ENCODE data around the gene SERGEF.

DNA sequence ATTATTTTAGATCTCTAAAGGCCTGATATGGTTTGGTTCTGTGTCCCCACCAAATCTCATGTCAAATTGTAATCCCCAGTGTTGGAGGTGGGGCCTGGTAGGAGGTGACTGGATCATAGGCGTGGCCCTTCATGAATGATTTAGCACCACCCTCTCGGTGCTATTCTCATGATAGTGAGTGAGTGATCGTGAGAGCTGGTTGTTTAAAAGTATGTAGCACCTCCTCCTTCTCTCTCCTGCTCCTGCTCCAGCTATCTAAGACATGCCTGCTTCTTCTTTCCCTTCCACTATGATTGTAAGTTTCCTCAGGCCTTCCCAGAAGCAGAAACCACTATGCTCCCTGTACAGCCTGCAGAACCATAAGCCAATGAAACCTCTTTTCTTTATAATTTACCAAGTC, 114.1 kb downstream of the SERGEF start:
- TF ChIP-seq CTCF (IDR thresholded peaks at IDR 0.05; ENCODE audit: insufficient read depth, low read length, poor library complexity, severe bottlenecking), result no peak
- TF ChIP-seq EZH2phosphoT487 (conservative IDR thresholded peaks at IDR 0.05; ENCODE audit: low read length), result no peak
